HG03354 (cell line): ENCODE measurements around the gene NME4.

Source experiments
- ATAC-seq: cut with Tn5 transposase; IDR thresholded peaks from one replicate; pipeline ENCODE4 v1.9.1; 2021; ENCODE audit warnings: mild to moderate bottlenecking; ENCODE audit not compliant: unreplicated experiment, poor library complexity, severe bottlenecking

Gene NME4

GRCh38 chr16:424033-424622 is 27.1 kb downstream of the NME4 start:
- no peak for ATAC-seq

- no peak for ATAC-seq
These were observed 27.7 kb downstream of the NME4 start for GRCh38 chr16:424623-425081.

- ATAC-seq: peak; percentile 88
These were observed 28.2 kb downstream of the NME4 start, which contains the start of gene RAB11FIP3 for GRCh38 chr16:425082-425718. Gene RAB11FIP3 (plus strand): TSS chr16:425649. CDS start chr16:426007, 358 bp downstream.

- peak; percentile 45 for ATAC-seq
These were observed 28.7 kb downstream of the NME4 start for GRCh38 chr16:425740-426114.

GRCh38 chr16:426115-426905 is 29.3 kb downstream of the NME4 start:
- no peak for ATAC-seq

GRCh38 chr16:426906-427249 is 29.9 kb downstream of the NME4 start:
- no peak for ATAC-seq

- no peak for ATAC-seq
These were observed 30.3 kb downstream of the NME4 start for GRCh38 chr16:427250-427649.

- no peak for ATAC-seq
These were observed 33.9 kb downstream of the NME4 start for GRCh38 chr16:430904-431303.

GRCh38 chr16:440627-441026 is 43.6 kb downstream of the NME4 start:
- no peak for ATAC-seq

GRCh38 chr16:441447-441846 is 44.4 kb downstream of the NME4 start:
- ATAC-seq: no peak

- ATAC-seq: no peak
These were observed 46.0 kb downstream of the NME4 start for GRCh38 chr16:442976-443375.

- ATAC-seq: no peak
These were observed 47.0 kb downstream of the NME4 start for GRCh38 chr16:444027-444426.

- no peak for ATAC-seq
These were observed 48.6 kb downstream of the NME4 start for GRCh38 chr16:445566-445965.
